ENCODE data around the gene CD22.

GRCh38 chr19:35368378-35368777, 39.4 kb downstream of the CD22 start:
- TF ChIP-seq CTCF (IDR thresholded peaks at IDR 0.05) (no peak), POLR2A (IDR thresholded peaks at IDR 0.05) (no peak)

Measured in gastroesophageal sphincter (tissue), 3 donors.